ENCODE results near the gene KLHDC7B. TPM values are rescaled to one million over a fixed set of nuclear protein-coding genes. Genes with fewer than 3 reads are reported as not detected.

Gene KLHDC7B
- total and polyA plus RNA-seq, 2 of the 13 experiments (the other 11 are each of a cell fraction or from before 2014, with no cell fraction given) = 0.11 TPM; not detected in 1

DNA sequence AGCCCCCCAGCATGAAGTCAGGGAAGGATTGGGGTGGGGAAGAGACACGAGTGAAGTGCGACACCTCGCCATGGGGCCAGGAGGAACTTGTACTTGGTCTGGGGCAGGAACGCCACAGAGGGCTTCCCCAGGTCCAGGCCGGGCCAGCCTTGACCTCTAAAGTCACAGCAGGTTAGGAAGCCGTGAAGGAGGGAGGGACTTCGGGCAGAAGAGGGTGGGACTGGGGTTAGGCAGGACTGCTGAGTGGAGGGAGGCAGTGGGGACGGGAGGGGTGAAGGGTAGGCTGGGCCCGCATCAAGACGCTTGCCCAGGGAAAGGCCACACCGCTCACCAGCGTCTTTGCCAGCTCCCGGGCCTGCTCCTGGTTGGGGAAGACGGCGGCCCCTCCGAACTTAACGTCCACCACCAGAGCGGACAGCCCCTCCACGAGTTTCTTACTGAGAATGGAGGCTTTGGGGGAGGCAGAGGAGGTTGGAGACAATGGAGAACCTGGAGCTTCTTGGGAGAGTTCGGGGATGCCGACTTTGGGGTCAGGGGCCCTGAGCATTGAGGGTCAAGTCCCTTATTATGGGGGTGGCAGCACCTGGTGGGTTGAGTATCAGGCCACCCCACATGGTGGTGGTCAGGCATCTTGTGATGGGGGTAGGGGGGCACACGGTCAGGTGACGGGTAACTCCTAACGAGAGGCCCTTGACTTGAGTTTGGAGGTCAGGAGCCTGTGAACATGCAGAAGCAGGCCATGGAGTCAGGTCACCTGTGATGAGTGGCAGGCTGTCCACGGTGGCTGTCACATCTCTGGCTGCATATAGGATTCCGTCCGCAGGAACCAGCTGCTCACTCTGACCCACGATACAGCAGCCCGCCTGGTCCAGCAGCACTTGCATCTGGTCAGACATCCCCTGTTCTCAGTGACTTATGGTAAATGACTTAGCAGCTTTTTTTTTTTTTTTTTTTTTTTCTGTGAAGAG lies 18.6 kb upstream of the KLHDC7B start (continued):
- TF ChIP-seq TCF7 (IDR thresholded peaks at IDR 0.05; ENCODE audit: low read depth) (no peak), DR1 (CRISPR knock-in tag; IDR thresholded peaks at IDR 0.05) (no peak), IRF2 (CRISPR knock-in tag; IDR thresholded peaks at IDR 0.05) (peak; percentile 63; the same call in 1 of the 2 replicates), ZEB1 (IDR thresholded peaks at IDR 0.05; ENCODE audit: insufficient replicate concordance, low read depth) (no peak), TEAD3 (CRISPR knock-in tag; optimal IDR thresholded peaks at IDR 0.05; ENCODE audit: borderline replicate concordance) (peak; percentile 59), TBP (CRISPR knock-in tag; IDR thresholded peaks at IDR 0.05) (no peak), ELK4 (CRISPR knock-in tag; IDR thresholded peaks at IDR 0.05; ENCODE audit: borderline replicate concordance) (no peak), YEATS2 (CRISPR knock-in tag; IDR thresholded peaks at IDR 0.05; ENCODE audit: borderline replicate concordance) (no peak), ZNF350 (CRISPR knock-in tag; IDR thresholded peaks at IDR 0.05; ENCODE audit: borderline replicate concordance, low read depth) (peak; percentile 46), SP1 (IDR thresholded peaks at IDR 0.05) (no peak), SP1 (CRISPR knock-in tag; IDR thresholded peaks at IDR 0.05) (peak; percentile 58; the same call in 1 of the 2 replicates), FUBP1 (CRISPR knock-in tag; IDR thresholded peaks at IDR 0.05; ENCODE audit: borderline replicate concordance) (no peak; the same call in 1 of the 2 replicates), ZNF616 (CRISPR knock-in tag; IDR thresholded peaks at IDR 0.05; ENCODE audit: low read depth) (no peak), GLI4 (CRISPR knock-in tag; IDR thresholded peaks at IDR 0.05; ENCODE audit: borderline replicate concordance) (no peak), ZBTB1 (CRISPR knock-in tag; IDR thresholded peaks at IDR 0.05; ENCODE audit: borderline replicate concordance) (no peak), HDAC6 (IDR thresholded peaks at IDR 0.05; ENCODE audit: low read depth, low read length) (no peak), AGO1 (IDR thresholded peaks at IDR 0.05; ENCODE audit: low read depth, low read length, poor library complexity, severe bottlenecking) (peak; percentile 92)
- TF ChIP-seq, protein P1, sequence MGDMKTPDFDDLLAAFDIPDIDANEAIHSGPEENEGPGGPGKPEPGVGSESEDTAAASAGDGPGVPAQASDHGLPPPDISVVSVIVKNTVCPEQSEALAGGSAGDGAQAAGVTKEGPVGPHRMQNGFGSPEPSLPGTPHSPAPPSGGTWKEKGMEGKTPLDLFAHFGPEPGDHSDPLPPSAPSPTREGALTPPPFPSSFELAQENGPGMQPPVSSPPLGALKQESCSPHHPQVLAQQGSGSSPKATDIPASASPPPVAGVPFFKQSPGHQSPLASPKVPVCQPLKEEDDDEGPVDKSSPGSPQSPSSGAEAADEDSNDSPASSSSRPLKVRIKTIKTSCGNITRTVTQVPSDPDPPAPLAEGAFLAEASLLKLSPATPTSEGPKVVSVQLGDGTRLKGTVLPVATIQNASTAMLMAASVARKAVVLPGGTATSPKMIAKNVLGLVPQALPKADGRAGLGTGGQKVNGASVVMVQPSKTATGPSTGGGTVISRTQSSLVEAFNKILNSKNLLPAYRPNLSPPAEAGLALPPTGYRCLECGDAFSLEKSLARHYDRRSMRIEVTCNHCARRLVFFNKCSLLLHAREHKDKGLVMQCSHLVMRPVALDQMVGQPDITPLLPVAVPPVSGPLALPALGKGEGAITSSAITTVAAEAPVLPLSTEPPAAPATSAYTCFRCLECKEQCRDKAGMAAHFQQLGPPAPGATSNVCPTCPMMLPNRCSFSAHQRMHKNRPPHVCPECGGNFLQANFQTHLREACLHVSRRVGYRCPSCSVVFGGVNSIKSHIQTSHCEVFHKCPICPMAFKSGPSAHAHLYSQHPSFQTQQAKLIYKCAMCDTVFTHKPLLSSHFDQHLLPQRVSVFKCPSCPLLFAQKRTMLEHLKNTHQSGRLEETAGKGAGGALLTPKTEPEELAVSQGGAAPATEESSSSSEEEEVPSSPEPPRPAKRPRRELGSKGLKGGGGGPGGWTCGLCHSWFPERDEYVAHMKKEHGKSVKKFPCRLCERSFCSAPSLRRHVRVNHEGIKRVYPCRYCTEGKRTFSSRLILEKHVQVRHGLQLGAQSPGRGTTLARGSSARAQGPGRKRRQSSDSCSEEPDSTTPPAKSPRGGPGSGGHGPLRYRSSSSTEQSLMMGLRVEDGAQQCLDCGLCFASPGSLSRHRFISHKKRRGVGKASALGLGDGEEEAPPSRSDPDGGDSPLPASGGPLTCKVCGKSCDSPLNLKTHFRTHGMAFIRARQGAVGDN (CRISPR knock-in tag; IDR thresholded peaks at IDR 0.05) = peak; percentile 5; the same call in 1 of the 2 replicates
